HCT116 (cell line): ENCODE measurements around the gene BTBD3. TPM values are rescaled to one million over a fixed set of nuclear protein-coding genes. Genes with fewer than 3 reads are reported as not detected.

Experiments used
- ATAC-seq: fragments of 200-7000 bp; cut with Tn5 transposase; 2 replicates; pipeline ENCODE4 v1.9.1; 2020; ENCODE audit warnings: mild to moderate bottlenecking, moderate library complexity
- BruUV-seq: library from RNA; stranded (reverse); fragments of 400-500 nt; replicated peaks from 2 replicates; lab custom pipeline; 2021; lab: Mats Ljungman, UMichigan
- CTCF ChIA-PET: fragments of 300-600 bp; sonication (Branson Sonifier 250); formaldehyde crosslinking; loops from one replicate; lab custom pipeline; 2021; ENCODE audit warnings: antibody characterized with exemption; lab: Charles Lee
- POLR2A ChIA-PET: fragments of 300-600, 350-600 bp; sonication (Branson Sonifier 250); formaldehyde crosslinking; loops from one replicate; lab custom pipeline; 2021; ENCODE audit warnings: antibody characterized with exemption; lab: Charles Lee
- RAD21 ChIA-PET, 2 experiments: fragments of 300-600 bp; sonication (Branson Sonifier 250); formaldehyde crosslinking; loops; one replicate each; lab custom pipeline; 2023; ENCODE audit warnings: low total read pairs in 2 of 2; ENCODE audit not compliant: uncharacterized antibody in 2 of 2, unreplicated experiment in 2 of 2, low non-redundant PET in 1 of 2; lab: Charles Lee
- DNase-seq: peaks from one replicate; pipeline ENCODE4 v3.0.0-alpha.2; 2010; ENCODE audit warnings: low read depth, low spot score
- H2AFZ ChIP-seq: fragments of 200-600 bp; shearing (Covaris generic), sonication (generic); 2 replicates; pipeline ENCODE4 v1.6.1; 2017; ENCODE audit warnings: low read depth, mixed run types, mixed read lengths, antibody characterized with exemption, low read length; ENCODE audit not compliant: poor library complexity, severe bottlenecking
- H3K27ac ChIP-seq: 2 replicates; pipeline ENCODE4 v1.5.1; 2012; ENCODE audit warnings: low read depth, low read length
- H3K27me3 ChIP-seq: fragments of 200-600 bp; sonication (generic); 2 replicates; pipeline ENCODE4 v1.6.1; 2016; ENCODE audit warnings: mixed run types, low read length, mixed read lengths; ENCODE audit not compliant: insufficient read depth
- H3K36me3 ChIP-seq, 2 experiments: fragments of 200-500 bp in 1 of 2; fragments of 200-600 bp in 1 of 2; sonication (Bioruptor generic) in 1 of 2; sonication (generic) in 1 of 2; 2 replicates each; pipeline versions ENCODE4 v1.5.1 to v1.6.1; 2014 to 2016; ENCODE audit warnings: low read length in 2 of 2, inconsistent platforms in 1 of 2, mixed read lengths in 1 of 2, mixed run types in 1 of 2; ENCODE audit not compliant: insufficient read depth in 2 of 2, control insufficient read depth in 1 of 2
- H3K4me1 ChIP-seq, 2 experiments: fragments of 200-600 bp in 1 of 2; sonication (generic) in 1 of 2; 2 replicates each; pipeline versions ENCODE4 v1.5.1 to v1.6.1; 2012 to 2017; ENCODE audit warnings: low read length in 2 of 2, inconsistent platforms in 1 of 2, mild to moderate bottlenecking in 1 of 2, mixed read lengths in 1 of 2, mixed run types in 1 of 2, moderate library complexity in 1 of 2; ENCODE audit not compliant: insufficient read depth in 2 of 2, control insufficient read depth in 1 of 2
- H3K4me2 ChIP-seq: fragments of 200-600 bp; sonication (generic); 2 replicates; pipeline ENCODE4 v1.6.1; 2017; ENCODE audit warnings: mixed run types, low read length, mixed read lengths
- H3K4me3 ChIP-seq, 2 experiments: fragments of 200-600 bp in 1 of 2; sonication (generic) in 1 of 2; replicated peaks in 1 of 2; 2 replicates each; pipeline ENCODE4 v1.5.1; 2011 to 2016; ENCODE audit warnings: low read length in 2 of 2, control low read depth in 1 of 2, low read depth in 1 of 2, mild to moderate bottlenecking in 1 of 2, mixed read lengths in 1 of 2, mixed run types in 1 of 2
- H3K79me2 ChIP-seq: fragments of 200-600 bp; sonication (generic); 2 replicates; pipeline ENCODE4 v1.6.1; 2017; ENCODE audit warnings: mild to moderate bottlenecking, mixed run types, low read length, moderate library complexity, mixed read lengths; ENCODE audit not compliant: insufficient read depth
- H3K9ac ChIP-seq: fragments of 200-600 bp; sonication (generic); 2 replicates; pipeline ENCODE4 v1.6.1; 2016; ENCODE audit warnings: low read length, mixed read lengths
- H3K9me2 ChIP-seq: fragments of 200-600 bp; sonication (generic), shearing (Covaris generic); 2 replicates; pipeline ENCODE4 v1.6.1; 2017; ENCODE audit warnings: mixed run types, mild to moderate bottlenecking, moderate library complexity; ENCODE audit not compliant: insufficient read depth
- H3K9me3 ChIP-seq, 2 experiments: fragments of 200-500 bp in 1 of 2; fragments of 200-600 bp in 1 of 2; sonication (Bioruptor generic) in 1 of 2; sonication (generic) in 1 of 2; 2 replicates each; pipeline ENCODE4 v1.6.1; 2014 to 2017; ENCODE audit warnings: low read length in 2 of 2, mixed read lengths in 2 of 2, inconsistent platforms in 1 of 2, low read depth in 1 of 2, mild to moderate bottlenecking in 1 of 2, mixed run types in 1 of 2, moderate library complexity in 1 of 2; ENCODE audit not compliant: control insufficient read depth in 1 of 2, insufficient read depth in 1 of 2
- H4K20me1 ChIP-seq: fragments of 200-600 bp; sonication (generic), shearing (Covaris generic); 2 replicates; pipeline ENCODE4 v1.6.1; 2017; ENCODE audit warnings: mixed run types, mild to moderate bottlenecking, moderate library complexity; ENCODE audit not compliant: insufficient read depth
- ATF3 ChIP-seq: IDR thresholded peaks from 2 replicates; pipeline ENCODE4 v1.6.1; 2012
- CBX3 ChIP-seq: IDR thresholded peaks from 2 replicates; pipeline ENCODE4 v1.6.1; 2012; ENCODE audit warnings: low read depth
- CEBPB ChIP-seq: IDR thresholded peaks from 2 replicates; pipeline ENCODE4 v1.6.1; 2012; ENCODE audit warnings: low read depth
- ELF1 ChIP-seq: IDR thresholded peaks from 2 replicates; pipeline ENCODE4 v1.6.1; 2012; ENCODE audit warnings: low read depth, borderline replicate concordance
- EZH2 ChIP-seq: fragments of 200-600 bp; sonication (generic); IDR thresholded peaks from 2 replicates; pipeline ENCODE4 v1.6.1; 2017; ENCODE audit warnings: antibody characterized with exemption, mixed run types
- EZH2phosphoT487 ChIP-seq: fragments of 200-600 bp; IDR thresholded peaks from 2 replicates; pipeline ENCODE4 v1.6.1; 2018; ENCODE audit warnings: antibody characterized with exemption, borderline replicate concordance
- JUND ChIP-seq: IDR thresholded peaks from 2 replicates; pipeline ENCODE4 v1.6.1; 2012
- MAX ChIP-seq: IDR thresholded peaks from 2 replicates; pipeline ENCODE4 v1.6.1; 2012
- POLR2A ChIP-seq: IDR thresholded peaks from 2 replicates; pipeline ENCODE4 v1.7.0; 2011; ENCODE audit warnings: borderline replicate concordance; ENCODE audit not compliant: insufficient read depth, insufficient read length; ENCODE audit errors: extremely low read depth
- POLR2AphosphoS5 ChIP-seq: IDR thresholded peaks from 2 replicates; pipeline ENCODE4 v1.6.1; 2011; ENCODE audit warnings: mild to moderate bottlenecking, low read depth, low read length, moderate library complexity
- RAD21 ChIP-seq: IDR thresholded peaks from 2 replicates; pipeline ENCODE4 v1.6.1; 2012; ENCODE audit warnings: low read depth, mild to moderate bottlenecking
- REST ChIP-seq: IDR thresholded peaks from 2 replicates; pipeline ENCODE4 v1.6.1; 2012; ENCODE audit warnings: low read depth
- SIN3A ChIP-seq: IDR thresholded peaks from 2 replicates; pipeline ENCODE4 v1.6.1; 2012; ENCODE audit warnings: low read depth
- SRF ChIP-seq: IDR thresholded peaks from 2 replicates; pipeline ENCODE4 v1.6.1; 2012; ENCODE audit warnings: low read depth
- TCF7L2 ChIP-seq: IDR thresholded peaks from 2 replicates; pipeline ENCODE4 v1.7.0; 2011; ENCODE audit warnings: borderline replicate concordance, inconsistent platforms; ENCODE audit not compliant: insufficient read depth, insufficient read length; ENCODE audit errors: extremely low read depth
- YY1 ChIP-seq: IDR thresholded peaks from 2 replicates; pipeline ENCODE4 v1.6.1; 2011; ENCODE audit warnings: low read length, low read depth, moderate library complexity, mild to moderate bottlenecking; ENCODE audit not compliant: insufficient replicate concordance; ENCODE audit errors: extremely low read depth
- ZNF274 ChIP-seq: fragments of 200-500 bp; sonication (Bioruptor generic); IDR thresholded peaks from 2 replicates; pipeline ENCODE4 v1.6.1; 2014; ENCODE audit warnings: mild to moderate bottlenecking, low read depth, low read length, inconsistent platforms
- intact Hi-C: fragments of 100-400 bp; cut with micrococcal nuclease; formaldehyde crosslinking; loops from 2 replicates; pipeline ENCODE4 v1.10.0; 2022
- total RNA-seq: library from RNA; stranded (reverse); gene quantifications from one replicate; pipeline ENCODE4 v1.2.1, GENCODE V29; 2021; ENCODE audit not compliant: unreplicated experiment

Gene BTBD3
- total RNA-seq, 1 experiment from 2014 or later = 20.2 TPM

GRCh38 chr20:11882651-11883050, 35.0 kb upstream of the BTBD3 start:
- Histone ChIP-seq H4K20me1 (no peaks in the 10 kb centered on the region), H3K4me1 (no peaks in the 10 kb centered on the region), H3K36me3 (no peaks in the 10 kb centered on the region), H3K4me2 (no peak overlapping the region), H3K27me3 (0 out of 2 replicates have a peak, but pooled peaks cover 5% of the 10 kb centered on the region), H3K9me2 (no peaks in the 10 kb centered on the region), H3K27ac (no peak overlapping the region), H3K79me2 (no peaks in the 10 kb centered on the region), H2AFZ (no peak overlapping the region), H3K9me3 (no peaks in the 10 kb centered on the region), H3K9ac (no peak overlapping the region), H3K4me3 (no peak overlapping the region)
- DNase-seq = no peak
- TF ChIP-seq CBX3 (no peak), EZH2 (no peak), SIN3A (no peak), ATF3 (no peak), MAX (no peak), ZNF274 (no peak), SRF (no peak), EZH2phosphoT487 (no peak), ELF1 (no peak), POLR2AphosphoS5 (no peak)
- ChIA-PET CTCF (no interaction called here), POLR2A (no interaction called here), RAD21 (no interaction called here)
- ATAC-seq = no peak
- intact Hi-C loops = no loop called here
- no TSS peak for BruUV-seq

GRCh38 chr20:11888648-11889047, 29.0 kb upstream of the BTBD3 start:
- Histone ChIP-seq H2AFZ (no peak overlapping the region), H3K27me3 (0 out of 2 replicates have a peak, but pooled peaks cover 7% of the 10 kb centered on the region), H3K9ac (no peak overlapping the region), H3K4me1 (peaks cover 7 to 16% of the 10 kb centered on the region in 2 experiments; a peak in 3 of 4 replicates), H3K9me3 (no peaks in the 10 kb centered on the region), H3K9me2 (no peaks in the 10 kb centered on the region), H3K4me3 (no peak overlapping the region), H3K36me3 (no peaks in the 10 kb centered on the region), H4K20me1 (no peaks in the 10 kb centered on the region; the same call in 1 of the 2 replicates), H3K4me2 (no peak overlapping the region), H3K79me2 (peaks cover 25% of the 10 kb centered on the region), H3K27ac (no peak overlapping the region)
- no TSS peak for BruUV-seq
- ATAC-seq (no peak), DNase-seq (no peak)
- POLR2A ChIA-PET = no interaction called here
- intact Hi-C loops = no loop called here
- RAD21 ChIA-PET = no interaction called here
- CTCF ChIA-PET = no interaction called here
- TF ChIP-seq SRF (no peak), SIN3A (no peak), REST (no peak), CEBPB (no peak), POLR2AphosphoS5 (no peak), YY1 (no peak), TCF7L2 (no peak), RAD21 (no peak), ATF3 (no peak), MAX (no peak), EZH2phosphoT487 (no peak), POLR2A (no peak), JUND (no peak)
